Measurements from ENCODE around the gene PPP2R5C. TPM values are rescaled to one million over a fixed set of nuclear protein-coding genes. Genes with fewer than 3 reads are reported as not detected.
"Not testable (repeated sequence)": the region's sequence is repeated elsewhere in the genome, so short reads cannot be mapped to it uniquely, and the experiment has no call there.

PPP2R5C gene
- total RNA-seq, 2 experiments from 2014 or later: 252 to 268 TPM

DNA sequence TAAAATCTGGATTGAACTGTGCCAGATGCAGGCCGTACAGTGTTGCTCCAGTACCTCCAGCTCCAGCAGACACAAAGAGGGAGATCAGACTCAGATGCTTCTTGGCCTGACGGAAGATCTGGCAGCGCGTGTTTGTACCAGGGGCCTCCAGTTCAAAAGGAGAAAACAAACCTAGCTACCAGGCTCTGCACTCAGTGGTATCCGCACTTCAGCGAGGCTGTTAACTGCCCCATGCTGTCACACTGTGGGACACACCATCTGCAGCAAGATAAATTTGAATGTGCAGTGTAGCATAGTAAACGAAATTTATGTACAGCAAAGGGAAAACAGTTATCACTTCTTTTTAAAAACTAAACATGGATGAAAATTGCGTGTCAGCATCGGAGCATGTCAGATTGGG, 208.0 kb downstream of the PPP2R5C start:
- Mint-ChIP-seq H3K36me3 (peaks cover 11% of the 10 kb centered on the region), H3K27me3 (no peaks in the 10 kb centered on the region), H3K4me3 (no peak overlapping the region), H3K27ac (peak overlapping the region; percentile 28), H3K9me3 (no peaks in the 10 kb centered on the region), H3K4me1 (ENCODE audit: low read depth) (peaks cover 45% of the 10 kb centered on the region)
- no peak for DNase-seq
- POLR2A ChIA-PET: no interaction called here
- intact Hi-C loops (cut with micrococcal nuclease): loop anchor here (10.0 kb wide), 1 partner anchor 215 kb away; no protein-coding TSS in a partner anchor
- CTCF ChIA-PET: interaction anchor here (0.7 kb wide), 1 partner anchor 170 kb away, joined by 6 read pairs; no protein-coding TSS in a partner anchor

DNA sequence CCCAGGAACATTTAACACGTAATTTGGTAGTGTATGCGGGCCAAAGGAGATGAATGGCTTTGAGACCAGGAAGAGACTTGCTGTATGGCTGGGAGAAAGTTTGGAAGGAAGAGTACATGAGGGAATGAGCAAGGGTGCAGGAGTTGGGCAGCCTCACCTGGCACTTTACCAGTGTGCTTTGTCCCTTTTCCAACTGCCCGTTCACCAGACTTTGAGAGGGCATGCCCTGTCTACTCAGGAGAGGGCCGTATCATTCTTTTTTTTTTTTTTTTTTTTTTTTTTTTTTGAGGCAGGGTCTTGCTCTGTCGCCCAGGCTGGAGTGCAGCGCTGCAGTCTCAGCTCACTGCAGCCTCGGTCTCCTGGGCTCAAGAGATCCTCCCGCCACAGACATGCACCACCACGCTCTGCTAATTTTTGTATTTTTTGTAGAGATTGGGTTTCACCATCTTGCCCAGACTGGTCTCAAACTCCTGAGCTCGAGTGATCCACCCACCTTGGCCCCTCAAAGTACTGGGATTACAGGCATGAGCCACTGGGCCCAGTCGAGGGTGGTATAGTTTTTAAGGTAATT, 209.4 kb downstream of the PPP2R5C start:
- ChIA-PET CTCF (no interaction called here), POLR2A (no interaction called here)
- H3K9me3 Mint-ChIP-seq: no peaks in the 10 kb centered on the region
- H3K27me3 Mint-ChIP-seq: no peaks in the 10 kb centered on the region
- H3K4me3 Mint-ChIP-seq: no peak overlapping the region
- H3K4me1 Mint-ChIP-seq (ENCODE audit: low read depth): peaks cover 42% of the 10 kb centered on the region
- intact Hi-C loops (cut with micrococcal nuclease): no loop called here
- H3K36me3 Mint-ChIP-seq: peaks cover 12% of the 10 kb centered on the region
- DNase-seq: no peak
- H3K27ac Mint-ChIP-seq: no peak overlapping the region

DNA sequence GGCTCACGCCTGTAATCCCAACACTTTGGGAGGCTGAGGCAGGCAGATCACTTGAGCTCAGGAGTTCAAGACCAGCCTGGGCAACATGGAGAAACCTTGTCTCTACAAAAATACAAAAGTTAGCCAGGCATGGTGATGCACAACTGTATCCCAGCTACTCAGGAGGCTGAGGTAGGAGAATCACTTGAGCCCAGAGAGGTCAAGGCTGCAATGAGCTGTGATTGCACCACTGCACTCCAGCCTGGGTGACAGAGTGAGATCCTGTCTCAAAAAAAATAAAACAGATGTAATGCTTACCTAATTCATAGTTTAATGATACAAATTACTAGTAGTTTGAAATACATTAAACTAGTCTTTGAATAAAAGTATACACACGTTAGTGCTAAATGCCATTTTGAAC, 209.9 kb downstream of the PPP2R5C start:
- H3K4me3 Mint-ChIP-seq; DNase-seq; H3K27me3 Mint-ChIP-seq; intact Hi-C loops (cut with micrococcal nuclease); H3K9me3 Mint-ChIP-seq; H3K27ac Mint-ChIP-seq; POLR2A ChIA-PET: not testable (repeated sequence)
- Mint-ChIP-seq H3K4me1 (ENCODE audit: low read depth) (peaks cover 39% of the 10 kb centered on the region), H3K36me3 (peaks cover 13% of the 10 kb centered on the region)
- CTCF ChIA-PET: interaction anchor here (1.0 kb wide), 1 partner anchor 10 kb away, joined by 3 read pairs; no protein-coding TSS in a partner anchor

DNA sequence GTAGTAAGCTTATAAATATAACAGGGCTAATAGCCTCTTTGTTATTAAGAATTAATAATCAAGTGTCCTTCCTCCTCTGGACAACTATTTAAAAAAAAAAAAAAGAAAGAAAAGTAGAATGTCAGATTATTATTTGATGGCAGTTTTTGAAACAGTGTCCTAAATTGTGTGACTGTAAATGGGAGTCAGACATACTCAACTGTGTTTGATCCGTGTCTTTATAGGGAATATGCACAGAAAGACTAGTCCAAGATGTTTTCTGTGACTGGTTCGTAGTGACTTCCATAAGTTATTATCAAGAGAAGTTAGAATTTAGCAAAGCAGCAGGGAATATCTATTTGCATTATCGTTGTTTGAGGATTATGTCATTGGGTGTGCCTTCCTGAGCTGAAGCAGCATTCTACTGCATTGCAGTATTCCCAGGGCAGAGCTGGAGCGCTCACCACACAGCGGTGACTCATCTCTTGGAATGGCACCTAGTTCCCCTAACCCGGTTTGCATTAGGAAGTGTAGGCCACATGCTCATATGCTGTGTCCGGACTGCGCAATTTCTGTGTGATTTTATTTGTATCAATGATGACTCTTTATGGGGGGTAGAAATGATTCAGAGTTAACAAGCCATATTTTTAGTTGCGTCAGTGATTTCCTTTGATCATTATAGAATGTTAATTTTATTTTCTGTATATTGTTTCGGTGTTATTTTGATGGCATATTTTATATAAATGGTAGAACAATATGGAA, 210.8 kb downstream of the PPP2R5C start:
- ChIA-PET CTCF (interaction anchor here (0.6 to 1.1 kb wide), 4 partner anchors 11 to 265 kb away, joined by 3 read pairs; no protein-coding TSS in a partner anchor), POLR2A (no interaction called here)
- Mint-ChIP-seq H3K9me3 (no peaks in the 10 kb centered on the region), H3K36me3 (peaks cover 16% of the 10 kb centered on the region), H3K4me1 (ENCODE audit: low read depth) (peaks cover 32% of the 10 kb centered on the region), H3K27me3 (no peaks in the 10 kb centered on the region), H3K4me3 (no peak overlapping the region), H3K27ac (no peak overlapping the region)
- intact Hi-C loops (cut with micrococcal nuclease): no loop called here
- DNase-seq: no peak

GRCh38 chr14:101973356-101973755, 211.8 kb downstream of the PPP2R5C start:
- Mint-ChIP-seq H3K4me3 (no peak overlapping the region), H3K4me1 (ENCODE audit: low read depth) (peaks cover 25% of the 10 kb centered on the region), H3K27ac (no peak overlapping the region), H3K36me3 (peaks cover 16% of the 10 kb centered on the region), H3K9me3 (no peaks in the 10 kb centered on the region), H3K27me3 (no peaks in the 10 kb centered on the region)
- POLR2A ChIA-PET: no interaction called here
- CTCF ChIA-PET: interaction anchor here (0.7 to 1.1 kb wide), 4 partner anchors 12 to 266 kb away, joined by 3 read pairs; no protein-coding TSS in a partner anchor
- no peak for DNase-seq
- intact Hi-C loops (cut with micrococcal nuclease): no loop called here

DNA sequence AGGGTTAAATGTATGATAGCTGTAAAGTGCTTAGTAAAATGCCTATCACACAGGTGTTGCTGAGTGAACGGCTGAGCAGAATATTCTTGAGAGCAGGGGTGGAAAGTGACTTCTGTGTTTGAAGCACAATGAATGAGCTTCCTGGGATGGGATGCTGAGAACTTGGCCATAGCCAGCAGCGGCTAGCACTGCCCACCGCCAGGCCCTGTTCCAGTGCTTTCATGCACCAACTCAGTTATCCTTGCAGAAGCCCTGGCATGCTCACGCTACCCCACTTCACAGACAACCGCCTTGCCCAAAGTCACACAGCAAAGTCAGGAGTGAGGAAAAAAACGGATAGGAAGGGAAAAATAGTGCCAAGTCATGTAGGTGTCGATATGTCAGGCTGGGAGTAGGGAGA, 213.7 kb downstream of the PPP2R5C start:
- Mint-ChIP-seq H3K9me3 (no peaks in the 10 kb centered on the region), H3K27ac (no peak overlapping the region), H3K27me3 (no peaks in the 10 kb centered on the region), H3K36me3 (peaks cover 24% of the 10 kb centered on the region), H3K4me3 (no peak overlapping the region), H3K4me1 (ENCODE audit: low read depth) (peaks cover 24% of the 10 kb centered on the region)
- intact Hi-C loops (cut with micrococcal nuclease): no loop called here
- POLR2A ChIA-PET: no interaction called here
- DNase-seq: no peak
- CTCF ChIA-PET: no interaction called here

Other genes starting within 250 kb of the PPP2R5C start
- gene DIO3, start 200.2 kb upstream of the PPP2R5C start, total RNA-seq: not detected
- 100 to 1,000 TPM; 242 to 245 TPM for gene DYNC1H1, start 202.9 kb downstream of the PPP2R5C start, total RNA-seq